PC-9 (cell line): ENCODE measurements around the gene RBM33. TPM values are rescaled to one million over a fixed set of nuclear protein-coding genes. Genes with fewer than 3 reads are reported as not detected.

Experiments used
- Bru-seq: library from RNA; stranded (reverse); fragments of 400-500 nt; gene quantifications from one replicate; lab custom pipeline; 2021; lab: Mats Ljungman, UMichigan
- BruChase-seq, 2 experiments: library from RNA; stranded (reverse); fragments of 400-500 nt; gene quantifications; one replicate each; lab custom pipeline; 2021; lab: Mats Ljungman, UMichigan
- BruUV-seq: library from RNA; stranded (reverse); fragments of 400-500 nt; replicated peaks from 2 replicates; lab custom pipeline; 2021; lab: Mats Ljungman, UMichigan
- CTCF ChIA-PET: fragments of 300-600 bp; sonication (Branson Sonifier 250); formaldehyde crosslinking; loops from one replicate; lab custom pipeline; 2022; ENCODE audit warnings: antibody characterized with exemption; lab: Charles Lee
- POLR2A ChIA-PET: fragments of 300-600 bp; sonication (Branson Sonifier 250); formaldehyde crosslinking; loops from one replicate; lab custom pipeline; 2022; ENCODE audit warnings: antibody characterized with exemption; ENCODE audit not compliant: unreplicated experiment; lab: Charles Lee
- DNase-seq, 2 experiments: peaks; one replicate each; pipeline versions ENCODE4 v3.0.0 to v3.0.0-alpha.2; 2015 to 2022; ENCODE audit warnings: mixed read lengths in 1 of 2
- H2AFZ ChIP-seq: fragments of 200-600 bp; sonication (generic); 2 replicates; pipeline ENCODE4 v1.8.1; 2017; ENCODE audit warnings: antibody characterized with exemption
- H3F3A ChIP-seq: fragments of 200-600 bp; sonication (generic); 2 replicates; pipeline ENCODE4 v1.8.1; 2017; ENCODE audit warnings: antibody characterized with exemption, mild to moderate bottlenecking, low read depth; ENCODE audit not compliant: insufficient read depth
- H3K27ac ChIP-seq: fragments of 200-600 bp; sonication (generic); 2 replicates; pipeline ENCODE4 v1.6.1; 2016; ENCODE audit warnings: mixed run types
- H3K27me3 ChIP-seq: fragments of 200-600 bp; sonication (generic); 2 replicates; pipeline ENCODE4 v1.6.1; 2016; ENCODE audit warnings: low read depth, mixed run types; ENCODE audit not compliant: insufficient read depth
- H3K36me3 ChIP-seq: fragments of 200-600 bp; sonication (generic); 2 replicates; pipeline ENCODE4 v1.6.1; 2016; ENCODE audit warnings: low read depth, mixed run types
- H3K4me1 ChIP-seq: fragments of 200-600 bp; sonication (generic); replicated peaks from 2 replicates; pipeline ENCODE4 v1.6.1; 2016; ENCODE audit warnings: mixed run types; ENCODE audit not compliant: insufficient read depth
- H3K4me2 ChIP-seq: fragments of 200-600 bp; sonication (generic); 2 replicates; pipeline ENCODE4 v1.6.1; 2017; ENCODE audit warnings: mixed run types
- H3K4me3 ChIP-seq: fragments of 200-600 bp; sonication (generic); 2 replicates; pipeline ENCODE4 v1.6.1; 2016; ENCODE audit warnings: mixed run types
- H3K79me2 ChIP-seq: fragments of 200-600 bp; sonication (generic); 2 replicates; pipeline ENCODE4 v1.6.1; 2017; ENCODE audit warnings: low read depth, mixed run types
- H3K9me2 ChIP-seq: fragments of 200-600 bp; sonication (generic); 2 replicates; pipeline ENCODE4 v1.8.1; 2017; ENCODE audit warnings: mild to moderate bottlenecking; ENCODE audit not compliant: insufficient read depth
- H3K9me3 ChIP-seq: fragments of 200-600 bp; sonication (generic); 2 replicates; pipeline ENCODE4 v1.8.1; 2016; ENCODE audit warnings: low read depth; ENCODE audit not compliant: insufficient read depth
- H4K20me1 ChIP-seq: fragments of 200-600 bp; sonication (generic); 2 replicates; pipeline ENCODE4 v1.8.1; 2017; ENCODE audit not compliant: insufficient read depth
- CTCF ChIP-seq: fragments of 200-600 bp; sonication (generic); conservative IDR thresholded peaks from 2 replicates; pipeline ENCODE4 v1.6.1; 2017; ENCODE audit warnings: mixed run types, antibody characterized with exemption, mild to moderate bottlenecking, moderate library complexity
- EZH2 ChIP-seq: fragments of 200-600 bp; sonication (generic); IDR thresholded peaks from 2 replicates; pipeline ENCODE4 v1.8.0; 2017; ENCODE audit warnings: antibody characterized with exemption, low read depth
- intact Hi-C: fragments of 100-400 bp; cut with micrococcal nuclease; formaldehyde crosslinking; loops from one replicate; pipeline ENCODE4 v1.10.0; 2022; ENCODE audit not compliant: unreplicated experiment
- long read RNA-seq: library from polyadenylated mRNA; stranded (forward); transcript quantifications from one replicate; pipeline ENCODE4 v2.0.0, GENCODE V29; 2022
- total RNA-seq: library from RNA; stranded (reverse); gene quantifications from 2 replicates; pipeline ENCODE4 v1.2.3, GENCODE V29; 2021

Gene RBM33
- total RNA-seq (85.7 and 113 TPM in 2 replicates), Bru-seq, nascent RNA (percentile 92 among the genes with signal in this experiment), BruChase-seq, experiment 1, labeled RNA remaining after a 2-hour chase (percentile 87 among the genes with signal in this experiment), BruChase-seq, experiment 2, labeled RNA remaining after a 6-hour chase (percentile 87 among the genes with signal in this experiment)
- long read RNA-seq, transcript RBM33-201 (6 exons, 1,404 nt): major isoform, 5 of 27 reads
- long read RNA-seq, partial matches to known transcripts: 8 of 27 reads
- long read RNA-seq, other reads (novel, unspliced or antisense): 13 of 27 reads

GRCh38 chr7:155644178-155644970 is at the start of gene RBM33:
Gene RBM33, plus strand, starts transcription at chr7:155644661. Its CDS starts 216 bp downstream, at chr7:155644877.
- Histone ChIP-seq H2AFZ (peak within 1 kb of the TSS; percentile 98), H3K4me3 (peak within 1 kb of the TSS; percentile 83), H4K20me1 (peaks cover 15% of the 10 kb centered on the region; the same call in 1 of the 2 replicates), H3K27ac (peak within 1 kb of the TSS; percentile 77), H3K4me1 (peaks cover 20% of the 10 kb centered on the region), H3K27me3 (no peaks in the 10 kb centered on the region), H3K9me3 (peaks cover 32% of the 10 kb centered on the region), H3K9me2 (no peaks in the 10 kb centered on the region), H3F3A (no peaks in the 10 kb centered on the region; the same call in 1 of the 2 replicates), H3K79me2 (peaks cover 63% of the 10 kb centered on the region), H3K4me2 (peak within 1 kb of the TSS; percentile 94), H3K36me3 (peaks cover 44% of the 10 kb centered on the region)
- intact Hi-C loops: loop anchor here (2.0 kb wide), 2 partner anchors 16 to 716 kb away; no protein-coding TSS in a partner anchor
- TF ChIP-seq CTCF: no peak
- TF ChIP-seq EZH2: no peak
- ChIA-PET POLR2A (interaction anchor here (1.0 kb wide), 1 partner anchor 22 kb away, joined by 6 read pairs; no protein-coding TSS in a partner anchor), CTCF (no interaction called here)
- BruUV-seq: no TSS peak
- DNase-seq: peak; percentile 75 to 85

DNA sequence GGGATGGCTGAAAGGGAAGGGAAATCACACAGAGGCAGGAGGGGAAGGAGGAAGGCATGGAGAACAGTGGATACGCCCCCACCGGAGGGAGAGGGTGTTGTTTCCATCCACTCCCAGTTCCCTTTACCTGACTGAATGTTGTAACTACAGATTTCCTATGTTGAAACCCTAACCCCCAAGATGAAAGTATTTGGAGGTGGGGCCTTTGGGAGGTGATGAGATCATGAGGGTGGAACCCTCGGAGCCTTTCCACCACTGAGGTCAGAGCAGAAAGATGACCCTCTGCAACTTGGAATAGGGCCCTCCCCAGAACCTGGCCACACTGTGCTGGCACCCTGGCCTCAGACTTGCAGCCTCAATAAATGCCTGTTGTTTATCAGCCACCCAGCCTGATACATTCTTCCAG is 49.5 kb upstream of the RBM33 start:
- CTCF ChIA-PET: no interaction called here
- Histone ChIP-seq H2AFZ (no peak overlapping the region), H3K27ac (no peak overlapping the region), H3K4me1 (no peaks in the 10 kb centered on the region), H3K4me3 (no peak overlapping the region), H3K9me3 (no peaks in the 10 kb centered on the region), H3F3A (no peaks in the 10 kb centered on the region), H4K20me1 (no peaks in the 10 kb centered on the region; the same call in 1 of the 2 replicates), H3K27me3 (peaks cover 81% of the 10 kb centered on the region), H3K79me2 (no peaks in the 10 kb centered on the region), H3K4me2 (no peak overlapping the region), H3K9me2 (no peaks in the 10 kb centered on the region), H3K36me3 (no peaks in the 10 kb centered on the region)
- intact Hi-C loops: loop anchor here (10.0 kb wide), 1 partner anchor 210 kb away; no protein-coding TSS in a partner anchor
- TF ChIP-seq EZH2 (no peak), CTCF (no peak)
- no TSS peak for BruUV-seq
- DNase-seq: no peak
- POLR2A ChIA-PET: no interaction called here

DNA sequence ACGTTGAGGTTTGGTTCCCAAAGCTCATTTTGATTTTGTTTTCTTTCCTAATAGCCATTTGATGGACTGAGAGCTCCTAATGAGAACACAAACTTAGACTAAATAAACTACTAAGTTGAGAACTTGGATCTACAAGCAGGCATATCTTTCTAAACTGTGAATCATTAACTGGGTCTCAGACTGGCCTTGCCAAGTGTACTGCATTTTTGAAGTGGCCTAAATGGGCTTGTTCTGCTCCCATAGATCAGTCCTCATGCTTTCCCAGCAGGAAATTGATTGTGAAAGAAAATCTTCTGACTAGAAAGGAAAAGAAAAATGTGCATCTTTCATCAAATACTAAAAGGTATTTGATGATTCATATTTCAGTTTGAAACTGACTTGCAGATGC is 46.7 kb upstream of the RBM33 start:
- no peaks in the 10 kb centered on the region for H3K79me2 ChIP-seq
- no peak overlapping the region for H2AFZ ChIP-seq
- H3K9me2 ChIP-seq: no peaks in the 10 kb centered on the region
- no peak overlapping the region for H3K4me2 ChIP-seq
- CTCF ChIA-PET: no interaction called here
- no peak overlapping the region for H3K4me3 ChIP-seq
- no peaks in the 10 kb centered on the region for H3F3A ChIP-seq
- no peak for DNase-seq
- H3K27ac ChIP-seq: no peak overlapping the region
- POLR2A ChIA-PET: no interaction called here
- no TSS peak for BruUV-seq
- intact Hi-C loops: loop anchor here (1.0 to 10.0 kb wide), 4 partner anchors 141 to 671 kb away; no protein-coding TSS in a partner anchor
- H3K9me3 ChIP-seq: no peaks in the 10 kb centered on the region
- TF ChIP-seq CTCF (no peak), EZH2 (no peak)
- H3K27me3 ChIP-seq: peaks cover 82% of the 10 kb centered on the region
- no peaks in the 10 kb centered on the region; the same call in 1 of the 2 replicates for H4K20me1 ChIP-seq
- no peaks in the 10 kb centered on the region for H3K36me3 ChIP-seq
- no peaks in the 10 kb centered on the region for H3K4me1 ChIP-seq
